Nephron progenitor cell (in vitro differentiated cells): ENCODE data around the gene UQCRQ.

Source experiments
- DNase-seq: peaks from one replicate; pipeline ENCODE4 v3.0.0; 2021
- H3K27ac Mint-ChIP-seq: 2 replicates; pipeline ENCODE4 v1.8.0; 2021; ENCODE audit warnings: mild to moderate bottlenecking, moderate library complexity, mixed read lengths
- H3K27me3 Mint-ChIP-seq: 2 replicates; pipeline ENCODE4 v1.8.0; 2021; ENCODE audit warnings: mild to moderate bottlenecking, low read depth, mixed read lengths; ENCODE audit not compliant: poor library complexity
- H3K36me3 Mint-ChIP-seq: 2 replicates; pipeline ENCODE4 v1.8.0; 2021; ENCODE audit warnings: low read depth, mixed read lengths
- H3K4me1 Mint-ChIP-seq: 2 replicates; pipeline ENCODE4 v1.8.0; 2021; ENCODE audit warnings: mixed read lengths
- H3K4me3 Mint-ChIP-seq: 2 replicates; pipeline ENCODE4 v1.8.0; 2021; ENCODE audit warnings: mild to moderate bottlenecking, moderate library complexity, mixed read lengths
- H3K9me3 Mint-ChIP-seq: 2 replicates; pipeline ENCODE4 v1.8.0; 2021; ENCODE audit warnings: mild to moderate bottlenecking, moderate library complexity, mixed read lengths
- CTCF ChIP-seq: fragments of 200-600 bp; sonication (generic); IDR thresholded peaks from 2 replicates; pipeline ENCODE4 v1.5.0; 2021; ENCODE audit warnings: antibody characterized with exemption

The UQCRQ gene

DNA sequence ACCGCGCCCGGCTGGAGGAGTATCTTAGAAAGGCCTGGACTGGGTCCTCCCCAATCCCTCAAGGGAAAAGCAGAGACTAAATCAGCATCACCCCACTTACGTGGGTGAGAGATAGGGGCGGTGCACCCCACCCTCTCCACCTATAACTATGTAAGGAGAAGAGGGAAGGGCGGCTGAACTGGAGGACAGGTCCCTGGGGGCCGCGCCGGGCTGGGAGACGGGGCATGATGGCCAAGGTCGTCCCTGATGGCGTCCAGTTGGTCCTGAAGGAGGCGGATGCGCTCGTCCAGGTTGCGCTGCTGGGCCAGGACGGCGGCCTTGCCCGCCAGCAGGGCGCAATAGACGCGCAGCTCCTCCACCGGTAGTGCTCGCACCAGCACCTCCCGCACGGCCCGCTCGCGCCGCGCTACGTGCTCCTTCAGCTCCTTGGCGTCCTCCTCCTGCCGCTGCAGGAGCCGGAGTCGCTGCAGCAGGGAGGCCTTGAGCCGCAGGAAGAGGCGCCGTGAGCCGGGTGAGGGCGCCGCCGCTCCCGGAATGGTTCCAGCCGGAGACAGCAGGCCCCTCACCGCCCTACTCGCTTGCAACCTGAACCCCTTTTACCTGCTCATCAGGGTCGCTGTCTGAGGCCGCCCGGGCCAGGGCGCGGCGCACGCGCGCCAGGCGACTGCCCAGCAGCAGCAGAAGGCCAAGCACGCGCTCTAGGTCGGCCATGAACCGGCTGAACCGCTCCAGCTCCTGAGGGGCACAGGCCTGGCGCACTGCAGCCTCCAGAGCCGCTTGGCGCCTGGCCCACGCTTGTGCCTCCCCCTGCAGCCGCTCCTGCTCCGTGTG is 43.6 kb upstream of the UQCRQ start:
- peaks cover 21% of the 10 kb centered on the region for H3K4me1 Mint-ChIP-seq
- peaks cover 62% of the 10 kb centered on the region for H3K27me3 Mint-ChIP-seq
- no peak overlapping the region for H3K27ac Mint-ChIP-seq
- H3K4me3 Mint-ChIP-seq: peak overlapping the region; percentile 52
- no peak for TF ChIP-seq CTCF
- peaks cover 4% of the 10 kb centered on the region for H3K36me3 Mint-ChIP-seq
- H3K9me3 Mint-ChIP-seq: no peaks in the 10 kb centered on the region
- DNase-seq: peak; percentile 73

- peaks cover 21% of the 10 kb centered on the region for H3K4me1 Mint-ChIP-seq
- no peak for DNase-seq
- H3K36me3 Mint-ChIP-seq: peaks cover 4% of the 10 kb centered on the region
- no peak overlapping the region for H3K27ac Mint-ChIP-seq
- H3K27me3 Mint-ChIP-seq: peaks cover 62% of the 10 kb centered on the region
- peak overlapping the region; percentile 52 for H3K4me3 Mint-ChIP-seq
- H3K9me3 Mint-ChIP-seq: no peaks in the 10 kb centered on the region
- no peak for TF ChIP-seq CTCF
Observed at GRCh38 chr5:132823481-132824050, 42.9 kb upstream of the UQCRQ start.

DNA sequence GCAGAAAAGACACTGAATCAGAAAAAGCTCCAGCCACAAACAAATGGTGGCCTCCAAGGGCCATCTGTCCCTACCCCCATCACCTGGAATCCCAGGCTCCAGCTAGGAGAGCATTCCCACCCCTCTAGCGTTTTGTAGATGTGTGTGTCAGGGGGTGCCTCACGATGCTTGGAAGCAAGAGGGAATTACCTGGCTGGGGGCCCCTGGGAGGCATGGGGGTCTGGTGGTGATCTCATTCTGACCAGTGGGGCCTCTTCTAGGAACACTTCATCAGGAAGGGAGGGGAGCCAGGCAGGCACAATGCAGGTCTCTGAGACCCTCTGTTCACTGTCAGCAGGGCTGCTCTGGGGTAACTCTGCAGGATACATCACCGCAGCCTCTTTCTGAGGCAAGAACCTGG is 42.0 kb upstream of the UQCRQ start:
- no peak for DNase-seq
- Mint-ChIP-seq H3K27me3 (peaks cover 63% of the 10 kb centered on the region), H3K4me1 (peaks cover 26% of the 10 kb centered on the region), H3K36me3 (peaks cover 4% of the 10 kb centered on the region), H3K4me3 (no peak overlapping the region), H3K27ac (no peak overlapping the region), H3K9me3 (no peaks in the 10 kb centered on the region)
- no peak for TF ChIP-seq CTCF

DNA sequence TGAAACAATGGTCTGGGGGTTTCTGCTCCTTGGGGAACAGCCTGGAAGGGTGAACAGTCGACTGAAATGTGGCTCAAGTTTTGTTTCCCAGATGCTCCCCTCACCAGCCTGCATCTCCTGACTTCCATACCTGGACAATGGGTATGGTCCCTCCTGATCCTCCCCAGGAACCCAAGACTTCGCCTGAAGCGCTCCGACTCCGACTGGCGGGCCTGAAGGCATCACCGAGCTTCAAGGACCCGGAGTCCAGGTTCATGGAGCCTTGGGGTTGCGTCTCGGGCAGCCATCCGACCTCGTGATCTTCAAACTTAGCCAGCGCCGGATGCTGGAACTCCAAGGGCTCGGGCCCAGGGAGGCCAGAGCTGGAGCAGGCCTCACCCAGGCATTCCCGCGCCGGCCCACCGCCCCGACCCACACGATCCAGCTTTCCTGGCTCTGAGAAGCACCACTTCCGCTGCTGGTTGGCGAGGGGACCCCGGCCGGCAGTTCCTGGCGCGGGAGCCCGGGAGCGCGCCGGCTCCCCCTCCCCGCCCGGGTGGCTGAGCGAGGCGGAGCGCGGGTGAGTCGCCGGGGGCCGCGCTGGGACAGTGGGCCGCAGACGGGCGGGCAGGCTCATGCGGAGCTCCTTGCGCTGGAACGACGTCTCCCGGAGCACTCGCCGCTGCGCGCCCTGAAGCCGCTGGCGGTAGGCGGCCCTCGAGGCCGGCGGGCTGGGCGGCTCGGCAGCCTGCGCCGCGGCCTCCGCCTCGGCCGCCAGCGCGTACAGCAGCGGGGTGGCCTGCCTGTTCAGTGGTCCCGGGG is 41.2 kb upstream of the UQCRQ start:
- H3K36me3 Mint-ChIP-seq: peaks cover 4% of the 10 kb centered on the region
- no peaks in the 10 kb centered on the region for H3K9me3 Mint-ChIP-seq
- H3K4me3 Mint-ChIP-seq: no peak overlapping the region
- no peak for TF ChIP-seq CTCF
- no peak overlapping the region for H3K27ac Mint-ChIP-seq
- peaks cover 69% of the 10 kb centered on the region for H3K27me3 Mint-ChIP-seq
- H3K4me1 Mint-ChIP-seq: peaks cover 23% of the 10 kb centered on the region
- DNase-seq: peak; percentile 58

DNA sequence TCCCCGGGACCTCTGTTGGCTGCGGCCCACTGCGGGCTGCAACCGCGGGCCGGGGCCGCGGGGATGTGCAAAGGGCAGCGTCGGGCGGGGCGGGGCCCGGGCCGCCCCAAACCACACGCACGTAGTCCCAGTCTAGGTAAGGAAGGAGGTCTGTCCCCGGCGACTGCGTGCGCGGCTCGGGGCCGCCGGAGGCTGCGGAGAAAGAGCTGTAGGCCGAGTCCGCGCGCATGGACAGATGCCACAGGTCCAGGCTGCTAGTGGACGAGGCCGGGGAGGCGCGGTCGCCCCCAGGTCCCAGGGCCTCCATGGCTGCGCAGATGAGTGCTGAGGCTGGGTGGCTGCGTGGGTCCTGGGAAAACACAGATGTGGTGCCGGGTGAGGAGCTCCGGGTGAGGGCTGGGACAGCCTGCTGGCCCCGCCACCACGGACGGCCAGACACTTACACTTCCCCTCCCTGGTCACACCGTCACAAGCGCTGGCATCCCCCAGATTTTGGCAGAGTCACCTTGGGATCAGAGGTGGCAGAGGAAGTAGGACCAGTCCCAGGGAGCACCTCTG is 40.5 kb upstream of the UQCRQ start:
- H3K4me1 Mint-ChIP-seq: peaks cover 21% of the 10 kb centered on the region
- peaks cover 4% of the 10 kb centered on the region for H3K36me3 Mint-ChIP-seq
- H3K27ac Mint-ChIP-seq: no peak overlapping the region
- no peak overlapping the region for H3K4me3 Mint-ChIP-seq
- H3K27me3 Mint-ChIP-seq: peaks cover 67% of the 10 kb centered on the region
- DNase-seq: peak; percentile 32
- no peaks in the 10 kb centered on the region for H3K9me3 Mint-ChIP-seq
- TF ChIP-seq CTCF: no peak
